Hepatocyte (in vitro differentiated cells): ENCODE results near the gene SPON1. TPM values are rescaled to one million over a fixed set of nuclear protein-coding genes. Genes with fewer than 3 reads are reported as not detected.
"Not testable (repeated sequence)": the region's sequence is repeated elsewhere in the genome, so short reads cannot be mapped to it uniquely, and the experiment has no call there.

Experiments used
- DNase-seq: peaks from one replicate; pipeline ENCODE4 v3.0.0-alpha.2; 2016; ENCODE audit warnings: low spot score
- H2AFZ ChIP-seq: fragments of 200-600 bp; sonication (generic); 2 replicates; pipeline ENCODE4 v1.6.0; 2016; ENCODE audit warnings: antibody characterized with exemption, mild to moderate bottlenecking
- H3K27ac ChIP-seq: fragments of 200-600 bp; sonication (generic); 2 replicates; pipeline ENCODE4 v1.5.1; 2016; ENCODE audit warnings: mild to moderate bottlenecking
- H3K27me3 ChIP-seq: fragments of 200-600 bp; sonication (generic); 2 replicates; pipeline ENCODE4 v1.6.1; 2016
- H3K36me3 ChIP-seq: fragments of 200-600 bp; sonication (generic); replicated peaks from 2 replicates; pipeline ENCODE4 v1.5.1; 2016; ENCODE audit warnings: low read depth; ENCODE audit not compliant: insufficient read depth
- H3K4me1 ChIP-seq: fragments of 200-600 bp; sonication (generic); 2 replicates; pipeline ENCODE4 v1.5.1; 2016; ENCODE audit warnings: mild to moderate bottlenecking, moderate library complexity; ENCODE audit not compliant: insufficient read depth
- H3K4me2 ChIP-seq: fragments of 200-600 bp; sonication (generic); 2 replicates; pipeline ENCODE4 v1.6.0; 2016
- H3K4me3 ChIP-seq: fragments of 200-600 bp; sonication (generic); 2 replicates; pipeline ENCODE4 v1.5.1; 2016; ENCODE audit warnings: mild to moderate bottlenecking
- H3K79me2 ChIP-seq: fragments of 200-600 bp; sonication (generic); 2 replicates; pipeline ENCODE4 v1.6.0; 2017; ENCODE audit warnings: mild to moderate bottlenecking
- H3K9me2 ChIP-seq: fragments of 200-600 bp; sonication (generic); replicated peaks from 2 replicates; pipeline ENCODE4 v1.6.0; 2017; ENCODE audit warnings: mild to moderate bottlenecking; ENCODE audit not compliant: insufficient read depth
- H3K9me3 ChIP-seq: fragments of 200-600 bp; sonication (generic); 2 replicates; pipeline ENCODE4 v1.5.1; 2016; ENCODE audit warnings: low read depth, mild to moderate bottlenecking
- H4K20me1 ChIP-seq: fragments of 200-600 bp; sonication (generic); 2 replicates; pipeline ENCODE4 v1.6.0; 2016; ENCODE audit warnings: mild to moderate bottlenecking; ENCODE audit not compliant: insufficient read depth, poor library complexity, severe bottlenecking
- EZH2 ChIP-seq: fragments of 200-600 bp; sonication (generic); IDR thresholded peaks from 2 replicates; pipeline ENCODE4 v1.6.1; 2016; ENCODE audit warnings: antibody characterized with exemption, mild to moderate bottlenecking, borderline replicate concordance
- EZH2phosphoT487 ChIP-seq: fragments of 200-600 bp; sonication (generic); IDR thresholded peaks from one replicate; pipeline ENCODE4 v1.6.1; 2018; ENCODE audit warnings: antibody characterized with exemption, mild to moderate bottlenecking, low read depth, moderate library complexity; ENCODE audit not compliant: unreplicated experiment, severe bottlenecking
- WGBS: methylation state at CpG from one replicate; pipeline ENCODE4 v1.1.6; 2016; ENCODE audit warnings: low lambda C conversion rate; ENCODE audit errors: missing lambda C conversion rate; 5-methylcytosine and 5-hydroxymethylcytosine counted together
- polyA plus RNA-seq: library from polyadenylated mRNA; unstranded; fragments of >200 nt; fragmentation: Nextera tagmentation; extraction: Ambion mirVana; gene quantifications from 2 replicates; pipeline ENCODE4 v1.2.1, GENCODE V29; 2016
- total RNA-seq: library from RNA; depleted of rRNA; stranded (reverse); fragments of >200 nt; gene quantifications from 2 replicates; pipeline ENCODE4 v1.2.3, GENCODE V29; 2014
- TF ChIP-seq, protein P1 (sequence below): fragments of 200-600 bp; sonication (generic); IDR thresholded peaks from 2 replicates; pipeline ENCODE4 v1.5.1; 2016; ENCODE audit warnings: antibody characterized with exemption, mild to moderate bottlenecking; ENCODE audit not compliant: poor library complexity

SPON1 gene
- total and polyA plus RNA-seq, 2 experiments from 2014 or later: 47.8 to 73.1 TPM

GRCh38 chr11:14249121-14249963, 286.8 kb downstream of the SPON1 start:
- no peaks in the 10 kb centered on the region for H3K4me1 ChIP-seq
- no peaks in the 10 kb centered on the region for H3K79me2 ChIP-seq
- H3K4me2 ChIP-seq: no peak overlapping the region
- H4K20me1 ChIP-seq: no peaks in the 10 kb centered on the region
- H3K36me3 ChIP-seq: no peaks in the 10 kb centered on the region
- no peak overlapping the region for H3K4me3 ChIP-seq
- TF ChIP-seq EZH2phosphoT487: no peak
- TF ChIP-seq, protein P1, sequence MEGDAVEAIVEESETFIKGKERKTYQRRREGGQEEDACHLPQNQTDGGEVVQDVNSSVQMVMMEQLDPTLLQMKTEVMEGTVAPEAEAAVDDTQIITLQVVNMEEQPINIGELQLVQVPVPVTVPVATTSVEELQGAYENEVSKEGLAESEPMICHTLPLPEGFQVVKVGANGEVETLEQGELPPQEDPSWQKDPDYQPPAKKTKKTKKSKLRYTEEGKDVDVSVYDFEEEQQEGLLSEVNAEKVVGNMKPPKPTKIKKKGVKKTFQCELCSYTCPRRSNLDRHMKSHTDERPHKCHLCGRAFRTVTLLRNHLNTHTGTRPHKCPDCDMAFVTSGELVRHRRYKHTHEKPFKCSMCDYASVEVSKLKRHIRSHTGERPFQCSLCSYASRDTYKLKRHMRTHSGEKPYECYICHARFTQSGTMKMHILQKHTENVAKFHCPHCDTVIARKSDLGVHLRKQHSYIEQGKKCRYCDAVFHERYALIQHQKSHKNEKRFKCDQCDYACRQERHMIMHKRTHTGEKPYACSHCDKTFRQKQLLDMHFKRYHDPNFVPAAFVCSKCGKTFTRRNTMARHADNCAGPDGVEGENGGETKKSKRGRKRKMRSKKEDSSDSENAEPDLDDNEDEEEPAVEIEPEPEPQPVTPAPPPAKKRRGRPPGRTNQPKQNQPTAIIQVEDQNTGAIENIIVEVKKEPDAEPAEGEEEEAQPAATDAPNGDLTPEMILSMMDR: peak; percentile 92
- DNase-seq: peak; percentile 82
- no peak overlapping the region for H2AFZ ChIP-seq
- H3K27me3 ChIP-seq: no peaks in the 10 kb centered on the region
- 38% methylated on average over 10 of the region's 10 CpGs for WGBS
- no peaks in the 10 kb centered on the region for H3K9me2 ChIP-seq
- H3K27ac ChIP-seq: no peak overlapping the region
- H3K9me3 ChIP-seq: no peaks in the 10 kb centered on the region

GRCh38 chr11:14251754-14252153, 289.2 kb downstream of the SPON1 start:
- TF ChIP-seq, protein P1: no peak
- TF ChIP-seq EZH2phosphoT487: no peak
- TF ChIP-seq EZH2: no peak
- 85% methylated on average over 5 of the region's 5 CpGs for WGBS
- no peak for DNase-seq
- H3K9me2 ChIP-seq: no peaks in the 10 kb centered on the region
- H3K9me3 ChIP-seq: no peaks in the 10 kb centered on the region
- no peaks in the 10 kb centered on the region for H3K4me1 ChIP-seq
- no peaks in the 10 kb centered on the region for H3K27me3 ChIP-seq
- no peak overlapping the region for H2AFZ ChIP-seq
- H3K27ac ChIP-seq: no peak overlapping the region
- H3K79me2 ChIP-seq: no peaks in the 10 kb centered on the region
- no peak overlapping the region for H3K4me3 ChIP-seq
- H3K4me2 ChIP-seq: no peak overlapping the region
- H3K36me3 ChIP-seq: no peaks in the 10 kb centered on the region
- no peaks in the 10 kb centered on the region for H4K20me1 ChIP-seq

- not testable (repeated sequence) for H3K4me3 ChIP-seq, H3K36me3 ChIP-seq, H3K9me2 ChIP-seq, H3K4me2 ChIP-seq, H3K4me1 ChIP-seq, H3K27me3 ChIP-seq, H3K27ac ChIP-seq, H4K20me1 ChIP-seq, H2AFZ ChIP-seq, DNase-seq, H3K9me3 ChIP-seq, H3K79me2 ChIP-seq
- WGBS: 98% methylated on average over 4 of the region's 12 CpGs
Observed at GRCh38 chr11:14252501-14252900, 290.0 kb downstream of the SPON1 start.

DNA sequence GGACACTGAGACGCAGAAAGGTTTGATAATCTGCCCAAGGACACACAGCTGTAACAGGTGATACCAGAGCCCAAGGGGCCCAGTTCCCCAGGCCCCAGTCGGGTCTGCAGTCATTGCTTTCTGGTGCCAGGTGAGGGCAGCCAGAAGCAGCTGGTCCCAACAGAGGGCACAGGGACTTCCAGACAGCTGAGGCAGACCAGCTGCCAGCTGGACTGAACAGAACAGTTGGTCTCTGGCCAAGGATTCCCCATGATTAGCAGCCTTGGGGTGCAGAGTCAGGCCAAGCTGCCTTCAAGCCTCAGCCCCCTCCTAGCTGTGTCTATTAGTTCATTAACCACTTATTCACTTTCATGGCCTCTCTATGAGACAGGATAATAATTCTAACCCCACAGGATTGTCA, 290.9 kb downstream of the SPON1 start:
- Histone ChIP-seq H4K20me1 (no peaks in the 10 kb centered on the region), H3K4me2 (no peak overlapping the region)
- TF ChIP-seq, protein P1: no peak
- TF ChIP-seq EZH2 (no peak), EZH2phosphoT487 (no peak)

More for the DNA sequence above, 290.9 kb downstream of the SPON1 start:
- Histone ChIP-seq H3K27ac (no peak overlapping the region), H3K9me3 (no peaks in the 10 kb centered on the region), H3K9me2 (no peaks in the 10 kb centered on the region), H3K4me1 (peaks cover 10% of the 10 kb centered on the region), H3K79me2 (no peaks in the 10 kb centered on the region), H3K27me3 (no peaks in the 10 kb centered on the region), H3K4me3 (no peak overlapping the region), H2AFZ (no peak overlapping the region), H3K36me3 (no peaks in the 10 kb centered on the region)
- WGBS: 88% methylated on average over 2 of the region's 2 CpGs
- DNase-seq: no peak
